H9 (cell line): ENCODE data around the gene ARHGEF17. TPM values are rescaled to one million over a fixed set of nuclear protein-coding genes. Genes with fewer than 3 reads are reported as not detected.

ENCODE experiments used
- DNase-seq: peaks from one replicate; pipeline ENCODE4 v3.0.0-alpha.2; 2017
- H2AFZ ChIP-seq: one replicate; pipeline ENCODE4 v1.6.1; 2013; ENCODE audit warnings: mild to moderate bottlenecking, low read length, control low read depth, moderate library complexity
- H2AK5ac ChIP-seq: 2 replicates; pipeline ENCODE4 v1.6.1; 2013; ENCODE audit warnings: low read length, control low read depth, mixed read lengths; ENCODE audit not compliant: insufficient read length
- H2BK120ac ChIP-seq: one replicate; pipeline ENCODE4 v1.6.1; 2013; ENCODE audit warnings: low read depth, mild to moderate bottlenecking, low read length, control low read depth, inconsistent platforms; ENCODE audit not compliant: poor library complexity, severe bottlenecking
- H2BK12ac ChIP-seq: 2 replicates; pipeline ENCODE4 v1.6.1; 2013; ENCODE audit warnings: low read length, control low read depth, mixed read lengths, low read depth; ENCODE audit not compliant: insufficient read length
- H2BK15ac ChIP-seq: 2 replicates; pipeline ENCODE4 v1.6.1; 2013; ENCODE audit warnings: low read depth, low read length, control low read depth
- H2BK20ac ChIP-seq: one replicate; pipeline ENCODE4 v1.6.1; 2013; ENCODE audit warnings: low read depth, mild to moderate bottlenecking, low read length, control low read depth, inconsistent platforms; ENCODE audit not compliant: poor library complexity, severe bottlenecking
- H2BK5ac ChIP-seq: 2 replicates; pipeline ENCODE4 v1.6.1; 2013; ENCODE audit warnings: low read length, control low read depth, mixed read lengths; ENCODE audit not compliant: insufficient read length
- H3K14ac ChIP-seq: 2 replicates; pipeline ENCODE4 v1.6.1; 2013; ENCODE audit warnings: low read length, control low read depth; ENCODE audit not compliant: insufficient read depth
- H3K18ac ChIP-seq: 2 replicates; pipeline ENCODE4 v1.6.1; 2013; ENCODE audit warnings: low read depth, mild to moderate bottlenecking, mixed read lengths, low read length, control low read depth; ENCODE audit not compliant: insufficient read length
- H3K23ac ChIP-seq: 2 replicates; pipeline ENCODE4 v1.6.1; 2013; ENCODE audit warnings: low read length, control low read depth, mixed read lengths, low read depth; ENCODE audit not compliant: insufficient read length
- H3K23me2 ChIP-seq: 2 replicates; pipeline ENCODE4 v1.6.1; 2013; ENCODE audit warnings: low read depth, mild to moderate bottlenecking, mixed read lengths, low read length, control low read depth; ENCODE audit not compliant: insufficient read length, poor library complexity, severe bottlenecking
- H3K27ac ChIP-seq: 2 replicates; pipeline ENCODE4 v1.5.1; 2013; ENCODE audit warnings: low read length, control low read depth, mixed read lengths, low read depth; ENCODE audit not compliant: insufficient read length
- H3K27me3 ChIP-seq: 2 replicates; pipeline ENCODE4 v1.6.1; 2013; ENCODE audit warnings: low read length, control low read depth, inconsistent platforms; ENCODE audit not compliant: insufficient read depth
- H3K4ac ChIP-seq: 2 replicates; pipeline ENCODE4 v1.6.1; 2013; ENCODE audit warnings: low read depth, mild to moderate bottlenecking, control low read depth, inconsistent platforms, low read length, moderate library complexity
- H3K4me1 ChIP-seq: 2 replicates; pipeline ENCODE4 v1.6.1; 2013; ENCODE audit warnings: low read length, control low read depth, inconsistent platforms; ENCODE audit not compliant: insufficient read depth
- H3K4me2 ChIP-seq: 2 replicates; pipeline ENCODE4 v1.6.1; 2013; ENCODE audit warnings: low read length, control low read depth, mixed read lengths; ENCODE audit not compliant: insufficient read length, insufficient read depth
- H3K56ac ChIP-seq: 2 replicates; pipeline ENCODE4 v1.6.1; 2013; ENCODE audit warnings: low read depth, mild to moderate bottlenecking, mixed read lengths, low read length, control low read depth; ENCODE audit not compliant: insufficient read length
- H3K79me1 ChIP-seq: 2 replicates; pipeline ENCODE4 v1.6.1; 2013; ENCODE audit warnings: low read depth, mild to moderate bottlenecking, moderate library complexity, low read length, control low read depth, inconsistent platforms; ENCODE audit not compliant: insufficient read depth, poor library complexity, severe bottlenecking
- H3K79me2 ChIP-seq: 2 replicates; pipeline ENCODE4 v1.6.1; 2013; ENCODE audit warnings: low read length, control low read depth, inconsistent platforms; ENCODE audit not compliant: insufficient read depth
- H3K9ac ChIP-seq: 2 replicates; pipeline ENCODE4 v1.6.1; 2013; ENCODE audit warnings: low read length, control low read depth, mixed read lengths; ENCODE audit not compliant: insufficient read length; ENCODE audit errors: extremely low read depth
- H3K9me3 ChIP-seq: one replicate; pipeline ENCODE4 v1.6.1; 2013; ENCODE audit warnings: low read depth, low read length, inconsistent platforms; ENCODE audit not compliant: control insufficient read depth
- H3T11ph ChIP-seq: one replicate; pipeline ENCODE4 v1.6.1; 2013; ENCODE audit warnings: mild to moderate bottlenecking, low read length, control low read depth, inconsistent platforms
- H4K20me1 ChIP-seq: one replicate; pipeline ENCODE4 v1.6.1; 2013; ENCODE audit not compliant: control insufficient read depth, insufficient read length, insufficient read depth
- H4K5ac ChIP-seq: 2 replicates; pipeline ENCODE4 v1.6.1; 2013; ENCODE audit warnings: low read depth, mild to moderate bottlenecking, mixed read lengths, low read length, control low read depth; ENCODE audit not compliant: insufficient read length
- H4K8ac ChIP-seq: replicated peaks from 2 replicates; pipeline ENCODE4 v1.6.1; 2013; ENCODE audit warnings: low read length, control low read depth, mixed read lengths, low read depth; ENCODE audit not compliant: insufficient read length
- H4K91ac ChIP-seq: 2 replicates; pipeline ENCODE4 v1.6.1; 2013; ENCODE audit warnings: low read depth, mild to moderate bottlenecking, moderate library complexity, mixed read lengths, low read length, control low read depth; ENCODE audit not compliant: insufficient read length
- H3K27ac Mint-ChIP-seq, 3 experiments: 2 replicates in 2 of 3; 3 replicates in 1 of 3; pipeline ENCODE4 v1.8.0; 2020 to 2021; ENCODE audit warnings: mixed read lengths in 3 of 3, mild to moderate bottlenecking in 1 of 3, moderate library complexity in 1 of 3
- H3K27me3 Mint-ChIP-seq: 2 replicates; pipeline ENCODE4 v1.8.0; 2021; ENCODE audit warnings: low read depth, mild to moderate bottlenecking, moderate library complexity, mixed read lengths
- H3K36me3 Mint-ChIP-seq, 3 experiments: 2 replicates in 2 of 3; 3 replicates in 1 of 3; pipeline ENCODE4 v1.8.0; 2020 to 2021; ENCODE audit warnings: low read depth in 3 of 3, mixed read lengths in 3 of 3; ENCODE audit not compliant: insufficient read depth in 1 of 3
- H3K4me1 Mint-ChIP-seq, 2 experiments: 2 replicates each; pipeline ENCODE4 v1.8.0; 2020; ENCODE audit warnings: mixed read lengths in 2 of 2
- H3K4me3 Mint-ChIP-seq, 2 experiments: 2 replicates in 1 of 2; 3 replicates in 1 of 2; pipeline ENCODE4 v1.8.0; 2020 to 2021; ENCODE audit warnings: mild to moderate bottlenecking in 2 of 2, mixed read lengths in 2 of 2, moderate library complexity in 1 of 2
- H3K9me3 Mint-ChIP-seq, 2 experiments: 2 replicates in 1 of 2; 3 replicates in 1 of 2; pipeline ENCODE4 v1.8.0; 2020; ENCODE audit warnings: mild to moderate bottlenecking in 2 of 2, mixed read lengths in 2 of 2, moderate library complexity in 1 of 2
- WGBS: extraction: QIAGEN DNeasy Blood & Tissue Kit; methylation state at CpG from one replicate; pipeline ENCODE4 v1.1.7; 2013; ENCODE audit warnings: missing lambda C conversion rate, low lambda C conversion rate, mixed read lengths; ENCODE audit not compliant: insufficient read length; ENCODE audit errors: extremely low coverage; 5-methylcytosine and 5-hydroxymethylcytosine counted together
- total RNA-seq: library from RNA; stranded (reverse); gene quantifications from 2 replicates; pipeline ENCODE4 v1.2.1, GENCODE V29; 2021
- TF ChIP-seq, protein P1 (sequence below): fragments of 200-600 bp; sonication (generic); conservative IDR thresholded peaks from 3 replicates; pipeline ENCODE4 v1.8.0; 2021; ENCODE audit warnings: antibody characterized with exemption, mild to moderate bottlenecking

Gene ARHGEF17
- total RNA-seq, 1 experiment from 2014 or later = 7.4 TPM

DNA sequence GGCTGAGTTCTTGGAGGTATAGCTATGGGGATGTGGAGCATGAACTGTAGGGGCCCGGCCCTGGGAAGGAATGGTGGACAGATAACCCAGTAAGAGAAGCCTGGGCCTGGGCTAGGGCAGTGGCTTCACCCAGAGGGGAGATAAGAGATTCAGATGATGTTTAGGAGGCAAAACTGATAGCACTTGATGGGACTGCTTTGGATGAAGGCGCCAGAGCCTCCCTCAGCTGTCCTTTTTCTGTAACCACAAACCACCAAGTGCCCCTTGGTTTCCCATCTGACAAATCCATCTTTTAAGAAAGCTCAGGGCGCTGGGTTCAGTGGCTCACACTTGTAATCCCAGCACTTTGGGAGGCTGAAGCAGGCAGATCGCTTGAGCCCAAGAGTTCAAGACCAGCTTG, 91.6 kb downstream of the ARHGEF17 start:
- Histone ChIP-seq H3K4me2 (no peak overlapping the region), H4K20me1 (no peaks in the 10 kb centered on the region), H3K4ac (no peak overlapping the region), H3K79me2 (no peaks in the 10 kb centered on the region), H3T11ph (no peak overlapping the region), H3K27ac (no peak overlapping the region), H3K79me1 (no peaks in the 10 kb centered on the region), H2AK5ac (no peak overlapping the region), H2BK15ac (no peak overlapping the region), H3K14ac (no peak overlapping the region), H2BK20ac (no peak overlapping the region), H2AFZ (no peak overlapping the region), H3K56ac (no peak overlapping the region), H2BK5ac (no peak overlapping the region), H4K8ac (no peak overlapping the region), H2BK12ac (no peak overlapping the region), H2BK120ac (no peak overlapping the region), H3K23me2 (no peaks in the 10 kb centered on the region), H3K4me1 (no peaks in the 10 kb centered on the region), H4K91ac (no peak overlapping the region), H3K9me3 (no peaks in the 10 kb centered on the region), H3K27me3 (no peaks in the 10 kb centered on the region), H4K5ac (no peak overlapping the region), H3K18ac (no peak overlapping the region), H3K23ac (no peak overlapping the region), H3K9ac (no peak overlapping the region)
- Mint-ChIP-seq H3K36me3 (peaks cover 0 to 3% (median 0%) of the 10 kb centered on the region in 3 experiments; a peak in 1 of 7 replicates), H3K4me1 (peaks cover 17 to 26% of the 10 kb centered on the region in 2 experiments), H3K9me3 (no peaks in the 10 kb centered on the region), H3K4me3 (no peak overlapping the region), H3K27me3 (peaks cover 2% of the 10 kb centered on the region), H3K27ac (peak overlapping the region in 1 of 3 experiments; percentile 25; a peak in 2 of 7 replicates)
- TF ChIP-seq, protein P1, sequence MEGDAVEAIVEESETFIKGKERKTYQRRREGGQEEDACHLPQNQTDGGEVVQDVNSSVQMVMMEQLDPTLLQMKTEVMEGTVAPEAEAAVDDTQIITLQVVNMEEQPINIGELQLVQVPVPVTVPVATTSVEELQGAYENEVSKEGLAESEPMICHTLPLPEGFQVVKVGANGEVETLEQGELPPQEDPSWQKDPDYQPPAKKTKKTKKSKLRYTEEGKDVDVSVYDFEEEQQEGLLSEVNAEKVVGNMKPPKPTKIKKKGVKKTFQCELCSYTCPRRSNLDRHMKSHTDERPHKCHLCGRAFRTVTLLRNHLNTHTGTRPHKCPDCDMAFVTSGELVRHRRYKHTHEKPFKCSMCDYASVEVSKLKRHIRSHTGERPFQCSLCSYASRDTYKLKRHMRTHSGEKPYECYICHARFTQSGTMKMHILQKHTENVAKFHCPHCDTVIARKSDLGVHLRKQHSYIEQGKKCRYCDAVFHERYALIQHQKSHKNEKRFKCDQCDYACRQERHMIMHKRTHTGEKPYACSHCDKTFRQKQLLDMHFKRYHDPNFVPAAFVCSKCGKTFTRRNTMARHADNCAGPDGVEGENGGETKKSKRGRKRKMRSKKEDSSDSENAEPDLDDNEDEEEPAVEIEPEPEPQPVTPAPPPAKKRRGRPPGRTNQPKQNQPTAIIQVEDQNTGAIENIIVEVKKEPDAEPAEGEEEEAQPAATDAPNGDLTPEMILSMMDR = no peak
- no peak for DNase-seq
- WGBS = no CpG with 5 or more reads among the region's 4 CpGs
